GM12878 (cell line): ENCODE measurements around the gene RALGAPA2. TPM values are rescaled to one million over a fixed set of nuclear protein-coding genes. Genes with fewer than 3 reads are reported as not detected.

Experiments used
- ATAC-seq: fragments of 200-7000 bp; cut with Tn5 transposase; 3 replicates; pipeline ENCODE4 v1.9.1; 2020; ENCODE audit warnings: mild to moderate bottlenecking, moderate library complexity
- BruUV-seq: library from RNA; stranded (reverse); fragments of 400-500 nt; replicated peaks from 2 replicates; lab custom pipeline; 2021; lab: Mats Ljungman, UMichigan
- CTCF ChIA-PET: fragments of 300-600 bp; sonication (Branson Sonifier 250); formaldehyde crosslinking; extraction: SDS; loops from one replicate; lab custom pipeline; 2021; ENCODE audit warnings: inconsistent platforms; lab: Yijun Ruan, JAX
- POLR2A ChIA-PET: fragments of 350-600 bp; formaldehyde crosslinking; extraction: SDS; loops from one replicate; lab custom pipeline; 2021; ENCODE audit warnings: inconsistent platforms; lab: Charles Lee
- RAD21 ChIA-PET: fragments of 300-600 bp; sonication (Branson Sonifier 250); formaldehyde crosslinking; loops from one replicate; lab custom pipeline; 2023; ENCODE audit warnings: antibody characterized with exemption; ENCODE audit not compliant: unreplicated experiment; lab: Charles Lee
- SMC1A ChIA-PET: fragments of 300-600 bp; sonication (Branson Sonifier 250); formaldehyde crosslinking; loops from one replicate; lab custom pipeline; 2023; ENCODE audit not compliant: unreplicated experiment, uncharacterized antibody; lab: Charles Lee
- DNase-seq: peaks from one replicate; pipeline ENCODE4 v3.0.0-alpha.2; 2011; ENCODE audit warnings: low read depth, low spot score
- FAIRE-seq: peaks from 3 replicates; lab custom pipeline; 2011; peaks lifted over from hg19 to GRCh38; lab: Jason Lieb, UNC
- H2AFZ ChIP-seq: 2 replicates; pipeline ENCODE4 v1.6.0; 2011; ENCODE audit warnings: low read depth, low read length, control low read depth; ENCODE audit not compliant: control insufficient read depth
- H3K27ac ChIP-seq: 2 replicates; pipeline ENCODE4 v1.5.1; 2011; ENCODE audit warnings: control low read depth; ENCODE audit not compliant: control insufficient read depth, insufficient read depth
- H3K27me3 ChIP-seq, 2 experiments: replicated peaks in 1 of 2; 2 replicates each; pipeline versions ENCODE4 v1.6.0 to v1.6.1; 2011; ENCODE audit warnings: low read length in 1 of 2; ENCODE audit not compliant: control insufficient read depth in 2 of 2, insufficient read depth in 2 of 2
- H3K36me3 ChIP-seq, 2 experiments: 2 replicates each; pipeline ENCODE4 v1.5.1; 2011; ENCODE audit warnings: low read length in 1 of 2; ENCODE audit not compliant: control insufficient read depth in 2 of 2, insufficient read depth in 2 of 2
- H3K4me1 ChIP-seq: 2 replicates; pipeline ENCODE4 v1.6.1; 2011; ENCODE audit warnings: mild to moderate bottlenecking, low read length, moderate library complexity, mixed read lengths; ENCODE audit not compliant: control insufficient read depth, insufficient read depth
- H3K4me2 ChIP-seq: 2 replicates; pipeline ENCODE4 v1.6.0; 2011; ENCODE audit warnings: control low read depth; ENCODE audit not compliant: control insufficient read depth, insufficient read depth
- H3K4me3 ChIP-seq: fragments of 200-600 bp; sonication (generic); 2 replicates; pipeline ENCODE4 v1.5.1; 2016
- H3K79me2 ChIP-seq: 2 replicates; pipeline ENCODE4 v1.6.0; 2011; ENCODE audit warnings: low read length; ENCODE audit not compliant: control insufficient read depth, insufficient read depth
- H3K9ac ChIP-seq: 2 replicates; pipeline ENCODE4 v1.8.0; 2011; ENCODE audit warnings: low read length, control low read depth, mixed read lengths; ENCODE audit not compliant: control insufficient read depth, insufficient read depth
- H3K9me3 ChIP-seq: replicated peaks from 3 replicates; pipeline ENCODE4 v1.5.1; 2011; ENCODE audit warnings: mild to moderate bottlenecking, low read length; ENCODE audit not compliant: control insufficient read depth, insufficient read depth
- H4K20me1 ChIP-seq: 2 replicates; pipeline ENCODE4 v1.6.0; 2011; ENCODE audit not compliant: control insufficient read depth, insufficient read depth
- ELK1 ChIP-seq: IDR thresholded peaks from 2 replicates; pipeline ENCODE4 v1.6.1; 2012; ENCODE audit warnings: low read depth, low read length, improper control_type of control experiment
- ESRRA ChIP-seq: IDR thresholded peaks from 2 replicates; pipeline ENCODE4 v1.6.1; 2012; ENCODE audit warnings: mild to moderate bottlenecking, low read length, improper control_type of control experiment
- FOXK2 ChIP-seq: fragments of 450-650 bp; IDR thresholded peaks from 2 replicates; pipeline ENCODE4 v1.6.1; 2017; ENCODE audit warnings: mild to moderate bottlenecking, moderate library complexity
- GATAD2B ChIP-seq: fragments of 450-650 bp; conservative IDR thresholded peaks from 2 replicates; pipeline ENCODE4 v1.6.1; 2017; ENCODE audit warnings: low read depth, mild to moderate bottlenecking, moderate library complexity
- HDAC2 ChIP-seq: fragments of 200-600 bp; sonication (generic); IDR thresholded peaks from 2 replicates; pipeline ENCODE4 v1.6.1; 2017
- MLLT1 ChIP-seq: fragments of 450-650 bp; IDR thresholded peaks from 2 replicates; pipeline ENCODE4 v1.6.1; 2016; ENCODE audit warnings: mild to moderate bottlenecking
- NBN ChIP-seq: fragments of 450-650 bp; IDR thresholded peaks from 2 replicates; pipeline ENCODE4 v1.6.1; 2016
- NFIC ChIP-seq: IDR thresholded peaks from 2 replicates; pipeline ENCODE4 v1.6.1; 2012; ENCODE audit warnings: low read depth, mild to moderate bottlenecking, inconsistent platforms, low read length, moderate library complexity
- RAD21 ChIP-seq: IDR thresholded peaks from 2 replicates; pipeline ENCODE4 v1.6.1; 2011; ENCODE audit warnings: mild to moderate bottlenecking, low read depth, low read length, moderate library complexity; ENCODE audit not compliant: insufficient read depth
- SKIL ChIP-seq: fragments of 450-650 bp; IDR thresholded peaks from 2 replicates; pipeline ENCODE4 v1.6.1; 2017; ENCODE audit warnings: mild to moderate bottlenecking, low read depth, inconsistent platforms; ENCODE audit not compliant: poor library complexity, severe bottlenecking
- SRF ChIP-seq, 2 experiments: IDR thresholded peaks; 2 replicates each; pipeline ENCODE4 v1.6.1; 2011; ENCODE audit warnings: low read depth in 2 of 2, low read length in 2 of 2, mild to moderate bottlenecking in 1 of 2, moderate library complexity in 1 of 2
- STAT3 ChIP-seq: IDR thresholded peaks from 2 replicates; pipeline ENCODE4 v1.6.1; 2011; ENCODE audit warnings: low read depth, low read length, improper control_type of control experiment
- TCF7 ChIP-seq: IDR thresholded peaks from 2 replicates; pipeline ENCODE4 v1.6.1; 2014; ENCODE audit warnings: antibody characterized with exemption, borderline replicate concordance
- ZNF217 ChIP-seq: fragments of 450-650 bp; IDR thresholded peaks from 2 replicates; pipeline ENCODE4 v1.6.1; 2017; ENCODE audit warnings: antibody characterized with exemption, mild to moderate bottlenecking
- WGBS: methylation state at CpG from one replicate; pipeline ENCODE4 v1.1.6; 2016; ENCODE audit warnings: low lambda C conversion rate; ENCODE audit not compliant: insufficient replicate concordance, insufficient coverage; ENCODE audit errors: missing lambda C conversion rate; 5-methylcytosine and 5-hydroxymethylcytosine counted together
- in situ Hi-C: fragments of 300-500 bp; cut with MboI; formaldehyde crosslinking; loops from 9 replicates; pipeline ENCODE4 v1.14.3; 2018; ENCODE audit warnings: mixed read lengths
- intact Hi-C: fragments of 100-400 bp; cut with micrococcal nuclease; formaldehyde crosslinking; loops from one replicate; pipeline ENCODE4 v1.14.2; 2022; ENCODE audit not compliant: unreplicated experiment
- polyA plus RNA-seq, 11 experiments: library from polyadenylated mRNA; depleted of rRNA in 4 of 11; unstranded in 6 of 11; stranded (reverse) in 5 of 11; fragments of >200 nt; fragmentation: Nextera tagmentation in 4 of 11; fragmentation: Illumina TruSeq in 1 of 11; extraction: Ambion mirVana in 4 of 11; extraction: Trizol in 1 of 11; gene quantifications; 1 replicate in 1 of 11; 2 replicates in 10 of 11; pipeline versions ENCODE4 v1.2.1 to v1.2.3, GENCODE V29; 2011 to 2016; ENCODE audit warnings: inconsistent platforms in 2 of 11, missing spikeins in 2 of 11, low read depth in 1 of 11
- total RNA-seq, 4 experiments: library from RNA; depleted of rRNA in 3 of 4; stranded (reverse); fragments of >200 nt in 3 of 4; fragmentation: Illumina TruSeq in 1 of 4; extraction: Trizol in 1 of 4; gene quantifications; 2 replicates each; pipeline versions ENCODE4 v1.2.1 to v1.2.3, GENCODE V29; 2013 to 2021

The RALGAPA2 gene
- total and polyA plus RNA-seq, 10 of the 15 experiments (the other 5 are each of a cell fraction or from before 2014, with no cell fraction given) = 2.9 to 29.4 (median 19.6) TPM

GRCh38 chr20:20627471-20627870, 85.0 kb downstream of the RALGAPA2 start:
- Histone ChIP-seq H3K79me2 (no peaks in the 10 kb centered on the region), H3K36me3 (peaks cover 0 to 12% of the 10 kb centered on the region in 2 experiments; a peak in 3 of 4 replicates), H3K4me3 (no peak overlapping the region), H3K27me3 (no peaks in the 10 kb centered on the region), H3K27ac (no peak overlapping the region), H2AFZ (no peak overlapping the region), H4K20me1 (no peaks in the 10 kb centered on the region), H3K4me1 (no peaks in the 10 kb centered on the region), H3K4me2 (no peak overlapping the region), H3K9me3 (no peaks in the 10 kb centered on the region), H3K9ac (no peak overlapping the region)
- in situ Hi-C loops = no loop called here
- CTCF ChIA-PET = no interaction called here
- FAIRE-seq (no peak), DNase-seq (no peak), ATAC-seq (no peak)
- TF ChIP-seq SRF (IDR thresholded peaks at IDR 0.05; ENCODE audit: low read depth in 2 of 2, low read length in 2 of 2) (no peak), NFIC (no peak), GATAD2B (no peak), RAD21 (no peak), ELK1 (no peak), HDAC2 (no peak), STAT3 (no peak), ESRRA (no peak), MLLT1 (no peak), ZNF217 (no peak), FOXK2 (no peak), NBN (no peak), TCF7 (no peak), SKIL (no peak)
- intact Hi-C loops = no loop called here
- no TSS peak for BruUV-seq
- POLR2A ChIA-PET = no interaction called here
- RAD21 ChIA-PET = no interaction called here
- SMC1A ChIA-PET = no interaction called here
- 99% methylated on average over 4 of the region's 4 CpGs for WGBS
